Vagina (tissue), 2 donors: ENCODE results near the gene EGFLAM.

Experiments
- POLR2AphosphoS5 ChIP-seq, 2 donors: sonication (generic); formaldehyde crosslinking; IDR thresholded peaks; one replicate each; pipeline ENCODE4 v1.9.0; 2017; ENCODE audit warnings: antibody characterized with exemption in 2 of 2, mild to moderate bottlenecking in 2 of 2, low read depth in 1 of 2; ENCODE audit not compliant: insufficient read depth in 1 of 2
- TF ChIP-seq, protein P1 (sequence below), 3 experiments: fragments of 450-650 bp in 2 of 3; fragments of 200-600 bp in 1 of 3; sonication (generic) in 1 of 3; IDR thresholded peaks; one replicate each; pipeline ENCODE4 v1.5.1; 2017 to 2019; ENCODE audit warnings: antibody characterized with exemption in 3 of 3, mild to moderate bottlenecking in 2 of 3, moderate library complexity in 2 of 3

DNA sequence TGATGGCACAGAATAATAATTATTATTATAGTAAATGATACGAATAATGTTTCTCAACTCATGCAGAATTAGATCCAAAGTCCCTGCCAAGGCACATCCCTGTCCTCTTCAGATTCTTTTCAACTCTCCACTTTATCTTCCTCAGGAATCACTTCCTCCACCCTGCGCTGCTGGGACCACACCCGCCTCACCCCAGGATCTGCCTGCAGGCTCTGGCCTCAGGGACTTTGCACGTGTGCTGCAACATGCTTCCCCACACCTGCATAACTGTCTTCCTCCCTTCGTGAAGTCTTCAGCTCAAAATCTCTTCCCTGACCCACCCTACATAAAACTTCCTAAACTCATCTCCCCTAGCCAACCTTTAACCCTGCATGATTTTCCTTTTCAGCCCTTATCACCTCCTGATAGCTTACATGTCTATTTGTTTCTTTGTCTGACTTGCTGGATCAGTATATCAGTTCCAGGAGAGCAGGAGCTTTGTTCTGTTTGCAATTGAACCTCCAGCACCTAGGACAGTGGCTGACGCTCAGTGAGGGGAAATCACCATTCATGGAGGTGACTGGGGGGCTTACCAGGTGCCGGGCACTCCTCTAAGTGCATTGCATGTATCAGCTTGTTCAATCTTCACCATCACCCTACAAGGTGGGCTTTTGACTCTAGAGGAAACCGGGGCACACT is 47.5 kb upstream of the EGFLAM start:
- TF ChIP-seq, protein P1, sequence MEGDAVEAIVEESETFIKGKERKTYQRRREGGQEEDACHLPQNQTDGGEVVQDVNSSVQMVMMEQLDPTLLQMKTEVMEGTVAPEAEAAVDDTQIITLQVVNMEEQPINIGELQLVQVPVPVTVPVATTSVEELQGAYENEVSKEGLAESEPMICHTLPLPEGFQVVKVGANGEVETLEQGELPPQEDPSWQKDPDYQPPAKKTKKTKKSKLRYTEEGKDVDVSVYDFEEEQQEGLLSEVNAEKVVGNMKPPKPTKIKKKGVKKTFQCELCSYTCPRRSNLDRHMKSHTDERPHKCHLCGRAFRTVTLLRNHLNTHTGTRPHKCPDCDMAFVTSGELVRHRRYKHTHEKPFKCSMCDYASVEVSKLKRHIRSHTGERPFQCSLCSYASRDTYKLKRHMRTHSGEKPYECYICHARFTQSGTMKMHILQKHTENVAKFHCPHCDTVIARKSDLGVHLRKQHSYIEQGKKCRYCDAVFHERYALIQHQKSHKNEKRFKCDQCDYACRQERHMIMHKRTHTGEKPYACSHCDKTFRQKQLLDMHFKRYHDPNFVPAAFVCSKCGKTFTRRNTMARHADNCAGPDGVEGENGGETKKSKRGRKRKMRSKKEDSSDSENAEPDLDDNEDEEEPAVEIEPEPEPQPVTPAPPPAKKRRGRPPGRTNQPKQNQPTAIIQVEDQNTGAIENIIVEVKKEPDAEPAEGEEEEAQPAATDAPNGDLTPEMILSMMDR (IDR thresholded peaks at IDR 0.05) = no peak
- TF ChIP-seq POLR2AphosphoS5 (IDR thresholded peaks at IDR 0.05; ENCODE audit: insufficient read depth in 1 of 2, low read depth in 1 of 2) = no peak
